GM21529 (cell line): ENCODE results near the gene EPB41L2.
"Not testable (repeated sequence)": the region's sequence is repeated elsewhere in the genome, so short reads cannot be mapped to it uniquely, and the experiment has no call there.

Source experiments
- ATAC-seq: cut with Tn5 transposase; IDR thresholded peaks from one replicate; pipeline ENCODE4 v1.9.1; 2021; ENCODE audit not compliant: unreplicated experiment

The EPB41L2 gene

GRCh38 chr6:131063028-131063763 is at the start of gene EPB41L2:
Gene EPB41L2, minus strand, starts transcription at chr6:131063245. Its CDS starts 106,760 bp downstream, at chr6:130956485.
- ATAC-seq = peak; percentile 75

- no peak for ATAC-seq
These were observed 49.2 kb upstream of the EPB41L2 start for GRCh38 chr6:131112249-131112648.

GRCh38 chr6:131107151-131107550 is 44.1 kb upstream of the EPB41L2 start:
- no peak for ATAC-seq

- ATAC-seq = no peak
These were observed 40.9 kb upstream of the EPB41L2 start for GRCh38 chr6:131103901-131104300.

GRCh38 chr6:131103296-131103695 is 40.3 kb upstream of the EPB41L2 start:
- ATAC-seq = no peak

- no peak for ATAC-seq
These were observed 39.1 kb upstream of the EPB41L2 start for GRCh38 chr6:131101911-131102680.

GRCh38 chr6:131096786-131097185 is 33.7 kb upstream of the EPB41L2 start:
- ATAC-seq = no peak

GRCh38 chr6:131093334-131093733 is 30.3 kb upstream of the EPB41L2 start:
- ATAC-seq = no peak

- ATAC-seq = not testable (repeated sequence)
These were observed 28.9 kb upstream of the EPB41L2 start for GRCh38 chr6:131091944-131092343.

- not testable (repeated sequence) for ATAC-seq
These were observed 27.3 kb upstream of the EPB41L2 start for GRCh38 chr6:131090339-131090738.

- no peak for ATAC-seq
These were observed 21.9 kb upstream of the EPB41L2 start for GRCh38 chr6:131084982-131085381.

GRCh38 chr6:131083687-131084086 is 20.6 kb upstream of the EPB41L2 start:
- ATAC-seq = no peak

- no peak for ATAC-seq
These were observed 19.3 kb upstream of the EPB41L2 start for GRCh38 chr6:131082335-131082734.

GRCh38 chr6:131080084-131080483 is 17.0 kb upstream of the EPB41L2 start:
- ATAC-seq = no peak

- ATAC-seq = no peak
These were observed 10.5 kb upstream of the EPB41L2 start for GRCh38 chr6:131073577-131073976.

GRCh38 chr6:131070061-131070460 is 7.0 kb upstream of the EPB41L2 start:
- no peak for ATAC-seq

GRCh38 chr6:131068165-131068564 is 5.1 kb upstream of the EPB41L2 start:
- no peak for ATAC-seq

- ATAC-seq = no peak
These were observed 4.5 kb upstream of the EPB41L2 start for GRCh38 chr6:131067521-131067920.

- no peak for ATAC-seq
These were observed 2.8 kb upstream of the EPB41L2 start for GRCh38 chr6:131065824-131066171.

- ATAC-seq = no peak
These were observed 2.2 kb upstream of the EPB41L2 start for GRCh38 chr6:131065112-131065823.

- ATAC-seq = peak; percentile 4
These were observed 773 bp upstream of the EPB41L2 start for GRCh38 chr6:131063764-131064272.
